CD4-positive, alpha-beta T cell treated with Interleukin-2 at 100 ng/mL for 4 hours (primary cell): ENCODE data around the gene HSPB8.
"Not testable (repeated sequence)": the region's sequence is repeated elsewhere in the genome, so short reads cannot be mapped to it uniquely, and the experiment has no call there.

Experiments used
- DNase-seq: peaks from one replicate; pipeline ENCODE4 v3.0.0-alpha.2; 2020; ENCODE audit warnings: low spot score

The HSPB8 gene

DNA sequence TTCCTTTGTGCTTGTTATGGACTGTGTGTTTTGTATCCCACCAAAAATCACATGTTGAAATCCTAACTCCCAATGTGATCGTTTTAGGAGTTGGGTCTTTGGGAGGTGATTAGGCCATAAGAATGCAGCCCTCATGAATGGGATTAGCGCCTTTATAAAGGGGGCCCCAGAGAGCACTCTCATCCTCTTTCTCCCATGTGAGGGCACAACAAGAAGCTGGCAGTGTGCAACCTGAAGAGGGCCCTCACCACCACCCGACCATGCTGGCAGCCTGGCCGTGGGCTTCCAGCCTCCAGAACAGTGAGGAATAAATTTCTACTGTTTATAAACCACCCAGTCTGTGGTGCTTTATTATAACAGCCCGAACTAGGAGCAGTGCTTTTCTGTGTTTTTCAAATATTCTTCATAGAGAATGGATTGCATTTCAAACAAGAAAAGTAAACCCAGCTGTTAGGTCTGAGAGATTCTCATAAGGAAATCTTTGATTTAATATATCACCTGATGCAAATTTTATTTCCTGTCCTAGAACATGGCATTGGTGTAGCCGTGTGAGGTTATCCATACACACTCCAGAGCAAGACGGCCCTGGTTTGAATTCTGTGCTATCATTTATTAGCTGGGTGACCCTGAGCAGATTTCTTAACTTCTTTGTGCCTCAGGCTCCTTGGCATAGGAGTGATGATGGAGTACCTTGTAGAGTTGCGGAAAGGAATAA is 27.8 kb downstream of the HSPB8 start:
- DNase-seq, result no peak

DNA sequence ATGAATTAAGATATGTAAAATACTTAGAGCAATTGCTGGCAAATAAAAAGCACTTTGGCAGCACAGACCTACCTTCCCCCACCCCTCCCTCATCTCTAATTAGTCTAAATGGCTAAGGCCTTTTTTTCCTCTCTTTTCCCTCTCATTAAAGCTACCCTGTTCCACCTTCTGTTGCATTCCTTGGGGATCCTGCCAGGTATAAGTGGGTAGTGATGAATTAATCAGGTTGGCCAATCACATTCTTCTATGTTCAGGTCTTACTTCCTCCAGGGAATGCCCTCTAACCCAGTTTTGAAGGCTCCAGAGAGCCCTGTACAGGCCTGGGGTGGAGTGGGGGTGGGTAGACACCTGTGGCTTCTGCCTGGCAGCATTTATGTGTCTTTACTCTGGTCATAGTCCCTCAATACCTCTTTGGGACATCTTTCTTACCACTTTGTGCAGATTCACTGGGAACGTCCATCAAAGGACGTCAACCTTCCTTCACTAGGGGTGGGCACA is 28.4 kb downstream of the HSPB8 start:
- DNase-seq, result no peak

DNA sequence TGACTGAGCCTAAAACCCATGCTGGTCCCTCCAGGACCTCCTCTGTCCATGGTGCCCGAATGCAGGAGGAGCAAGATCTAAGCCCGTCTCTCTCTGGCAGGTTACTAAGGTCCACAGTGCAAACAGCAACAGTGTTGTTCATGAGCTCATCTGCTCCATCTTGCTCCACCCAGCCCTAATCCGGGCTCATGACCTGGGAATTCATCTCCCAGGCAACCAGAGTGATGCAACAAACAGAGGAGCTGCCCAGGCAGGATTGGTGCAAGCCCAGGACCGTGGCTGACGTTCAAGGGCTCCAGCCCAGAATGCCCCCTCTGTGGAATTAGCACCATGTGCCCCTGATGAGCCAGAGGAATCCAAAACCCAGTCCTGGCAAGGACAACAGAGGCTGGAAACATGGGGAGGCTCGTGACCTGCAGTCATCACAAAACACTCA is 29.9 kb downstream of the HSPB8 start:
- DNase-seq, result no peak

DNA sequence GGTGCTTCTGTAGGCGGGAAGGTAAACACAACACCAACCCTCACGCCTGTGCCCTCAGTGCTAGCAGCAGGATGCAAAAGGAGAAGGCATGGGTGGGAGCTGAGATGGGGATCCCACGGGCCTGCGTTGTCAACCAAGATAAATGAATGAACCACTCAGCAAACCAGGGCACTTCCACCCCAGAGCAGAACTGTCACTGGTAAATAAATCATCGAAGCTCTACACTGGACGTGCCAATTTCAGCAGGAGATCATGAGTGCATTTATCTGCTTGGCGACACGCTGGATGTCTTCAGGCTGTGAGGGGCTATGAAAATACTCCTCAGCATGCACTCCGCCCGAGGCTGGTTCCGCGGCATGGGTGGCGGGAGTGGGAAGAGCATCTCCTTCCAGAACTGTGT is 33.2 kb downstream of the HSPB8 start:
- no peak for DNase-seq

DNA sequence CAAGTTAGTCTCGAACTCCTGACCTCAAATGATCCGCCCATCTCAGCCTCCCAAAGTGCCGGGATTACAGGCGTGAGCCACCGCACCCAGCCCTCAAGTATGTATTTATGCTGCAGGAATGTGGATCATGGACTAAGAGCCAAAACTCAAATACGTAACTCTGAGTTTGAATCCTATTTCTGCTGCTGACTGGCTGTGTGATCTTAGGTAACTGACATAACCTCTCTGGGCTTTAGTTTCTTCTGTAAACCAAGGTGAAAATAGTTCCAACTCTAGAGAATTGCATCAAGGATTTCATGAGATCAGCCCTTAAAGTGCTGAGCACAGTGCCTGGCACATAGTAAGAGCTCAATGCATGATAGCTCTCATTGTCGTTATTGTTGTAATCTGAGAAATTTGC is 37.4 kb downstream of the HSPB8 start:
- no peak for DNase-seq

DNA sequence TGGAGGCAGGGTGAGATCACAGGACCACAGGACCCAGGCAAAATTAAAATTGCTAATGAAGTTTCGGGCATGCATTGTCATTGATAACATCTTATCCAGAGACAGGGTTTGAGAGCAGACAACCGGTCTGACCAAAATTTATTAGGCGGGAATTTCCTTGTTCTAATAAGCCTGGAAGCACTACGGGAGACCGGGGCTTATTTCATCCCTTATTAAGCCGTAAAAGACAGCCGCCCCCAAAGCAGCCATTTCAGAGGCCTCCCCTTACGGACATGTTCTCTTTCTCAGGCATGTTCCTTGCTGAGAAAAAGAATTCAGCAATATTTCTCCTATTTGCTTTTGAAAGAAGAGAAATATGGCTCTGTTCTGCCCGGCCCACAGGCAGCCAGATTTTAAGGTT is 40.1 kb downstream of the HSPB8 start:
- DNase-seq, result not testable (repeated sequence)

DNA sequence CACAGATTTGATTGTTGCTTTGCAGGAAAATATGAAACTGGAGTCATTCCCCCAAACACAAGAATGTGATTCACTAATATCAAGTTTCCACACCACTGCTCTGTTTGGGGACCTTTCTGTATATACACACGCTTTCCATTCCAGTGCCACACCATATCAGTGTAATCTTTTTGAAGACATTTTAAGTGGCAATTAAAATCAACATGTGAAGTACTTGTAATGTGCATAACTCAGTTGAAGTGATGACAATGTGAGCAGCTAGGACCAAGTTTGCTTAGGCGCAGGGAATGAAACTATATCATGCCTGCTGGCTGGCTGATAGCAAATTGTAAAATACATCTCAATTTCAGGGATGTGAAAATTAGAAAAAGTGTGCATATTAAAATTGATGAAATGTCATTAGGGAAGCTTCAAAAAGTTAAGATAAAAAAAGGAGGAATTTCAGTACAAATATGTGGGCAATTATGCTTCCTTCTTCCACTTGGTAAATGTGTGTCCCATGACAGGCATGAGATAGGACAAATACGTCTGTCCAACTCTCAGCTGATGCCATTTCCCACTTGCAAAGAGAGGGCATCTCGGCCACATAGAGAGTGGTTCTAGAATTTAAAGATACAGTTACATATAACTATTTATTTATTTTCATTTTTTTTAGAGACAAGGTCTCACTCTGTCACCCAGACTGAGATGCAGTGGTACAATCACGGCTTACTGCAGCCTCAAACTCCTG is 43.7 kb downstream of the HSPB8 start:
- DNase-seq, result no peak

DNA sequence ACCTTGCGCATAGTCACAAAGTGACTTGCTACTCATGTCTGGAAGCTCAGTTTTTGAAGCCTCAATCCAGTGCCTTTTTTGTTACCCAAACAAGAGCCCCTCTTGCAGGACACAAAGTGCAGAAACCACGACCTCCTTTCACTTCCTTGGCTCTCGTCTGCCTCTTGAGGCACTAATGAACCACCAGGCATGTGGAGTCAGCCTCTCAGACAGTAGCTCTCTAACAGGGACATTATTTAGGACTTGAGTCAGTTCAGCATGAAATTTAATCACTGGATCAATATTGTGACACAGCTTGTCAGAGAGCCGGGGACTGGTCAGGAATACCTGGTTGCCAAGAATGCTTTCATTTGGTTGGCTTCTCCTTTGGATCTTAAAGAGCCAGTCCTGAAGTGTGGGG is 46.7 kb downstream of the HSPB8 start:
- no peak for DNase-seq

DNA sequence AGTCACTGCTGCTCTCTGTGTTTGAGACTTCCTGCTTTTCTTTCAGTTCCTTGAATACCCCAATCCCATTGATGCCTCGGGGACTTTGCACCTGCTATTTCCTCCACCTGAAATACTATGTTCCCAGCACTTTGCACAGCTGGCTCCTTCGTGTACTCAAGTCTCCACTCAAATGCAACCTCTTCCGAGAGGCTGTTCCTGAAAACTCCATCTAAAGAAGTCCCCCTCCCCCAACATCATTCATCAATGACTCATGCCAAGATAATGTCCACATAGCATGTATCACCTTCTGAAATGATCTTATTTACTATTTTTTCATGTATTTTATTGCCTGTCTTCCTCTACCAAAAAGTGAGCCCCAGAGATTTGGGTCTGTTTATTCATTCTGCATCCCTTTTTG is 48.6 kb downstream of the HSPB8 start:
- DNase-seq, result no peak

DNA sequence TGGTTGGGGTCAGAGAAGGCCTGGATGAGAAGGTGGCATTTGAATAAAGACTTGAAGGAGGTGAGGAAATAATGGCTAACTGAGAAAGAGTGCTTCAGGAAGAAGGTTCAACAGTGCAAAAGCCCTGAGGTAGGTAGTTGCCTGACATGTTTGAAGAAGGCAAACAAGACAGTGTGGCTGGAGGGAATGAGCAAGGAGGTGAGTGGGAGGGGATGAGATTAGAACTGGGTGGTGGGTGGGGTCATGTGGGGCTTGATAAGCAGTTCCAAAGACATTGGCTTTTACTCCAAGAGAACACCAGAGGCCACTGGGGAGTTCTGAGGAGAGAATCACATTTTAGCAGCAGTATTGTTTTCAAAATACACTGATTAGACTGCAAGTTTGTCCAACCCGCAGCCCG is 50.5 kb downstream of the HSPB8 start:
- no peak for DNase-seq

DNA sequence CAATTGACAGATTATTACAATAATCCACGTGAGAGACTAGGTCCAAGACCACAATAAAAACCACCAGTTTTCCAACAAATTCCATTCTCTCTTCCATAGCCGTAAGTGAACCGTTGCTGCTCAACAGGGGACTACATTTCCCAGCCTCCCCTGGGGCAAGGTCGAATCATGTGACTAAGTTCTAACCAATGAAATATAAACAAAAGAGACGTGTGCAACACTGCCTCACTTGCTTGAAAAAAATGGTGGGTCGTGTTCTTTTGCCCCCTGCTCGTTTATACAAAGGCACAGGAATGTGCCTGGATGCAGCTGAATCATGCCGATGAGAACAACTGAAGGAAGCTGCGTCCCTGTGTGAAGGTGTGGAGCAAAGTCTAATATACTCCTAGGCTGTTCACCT is 51.1 kb downstream of the HSPB8 start:
- no peak for DNase-seq

DNA sequence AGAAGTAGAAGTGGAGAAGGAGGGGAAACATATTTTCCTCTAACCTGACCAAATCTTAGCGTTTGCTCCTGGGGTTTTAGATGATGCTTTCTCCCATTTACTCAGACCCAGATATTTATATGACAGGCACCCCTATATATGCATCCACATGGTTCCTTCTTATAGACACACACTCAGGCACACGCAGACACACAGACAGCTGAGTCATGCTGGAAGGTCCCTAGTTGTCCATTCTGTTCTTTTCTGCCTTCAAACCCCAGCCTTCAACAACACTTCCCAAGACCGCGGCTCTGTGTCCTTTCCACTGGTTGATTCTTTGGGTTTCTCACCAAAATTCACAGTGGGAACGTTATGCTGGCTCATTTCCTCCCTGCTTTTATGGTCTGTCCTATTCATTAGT is 52.1 kb downstream of the HSPB8 start:
- DNase-seq, result no peak

DNA sequence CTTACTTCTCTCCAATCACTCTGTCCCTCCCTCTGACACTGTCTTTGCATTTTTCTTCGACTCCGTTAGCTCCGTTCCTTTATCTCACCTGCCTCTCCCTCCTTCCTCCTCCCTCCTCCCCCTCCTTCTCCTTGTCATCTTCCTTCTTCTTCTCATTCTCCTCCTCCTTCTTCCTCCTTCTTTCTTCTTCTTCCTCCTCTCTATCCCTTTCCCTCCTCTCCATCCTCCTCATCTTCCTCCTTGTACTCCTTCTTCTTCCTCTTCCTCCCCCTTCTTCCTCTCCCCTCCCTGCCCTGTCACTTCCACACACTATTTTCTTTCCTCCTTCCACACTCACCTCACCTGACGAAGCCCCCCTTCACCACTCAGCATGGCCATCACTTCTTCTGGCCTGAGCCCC is 53.0 kb downstream of the HSPB8 start:
- DNase-seq, result no peak

DNA sequence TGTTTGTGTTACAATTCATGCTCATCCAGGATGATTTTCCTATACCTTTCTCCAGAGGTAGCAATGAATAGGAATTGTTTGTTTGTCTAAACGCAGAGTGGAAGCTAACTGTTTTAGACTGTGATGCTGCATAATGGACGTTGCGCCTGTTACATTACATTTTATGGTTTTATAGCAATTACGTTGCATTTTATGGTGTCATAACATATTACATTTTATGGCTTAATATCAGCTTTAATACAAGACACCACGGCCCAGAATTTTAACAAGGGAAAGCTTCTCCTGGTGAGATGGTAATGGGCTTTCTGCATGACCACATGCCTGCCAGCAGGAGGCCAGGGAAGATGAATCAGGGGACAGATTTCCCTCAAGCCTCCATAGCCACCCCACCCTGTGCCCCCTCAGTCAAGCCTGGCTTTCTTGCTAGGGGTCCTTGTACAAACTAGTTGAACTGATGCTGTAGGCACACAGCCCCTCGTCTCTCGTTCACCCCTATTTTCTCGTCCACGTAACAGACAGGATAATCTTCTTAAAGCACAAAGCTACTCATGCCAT is 56.5 kb downstream of the HSPB8 start:
- DNase-seq, result no peak

DNA sequence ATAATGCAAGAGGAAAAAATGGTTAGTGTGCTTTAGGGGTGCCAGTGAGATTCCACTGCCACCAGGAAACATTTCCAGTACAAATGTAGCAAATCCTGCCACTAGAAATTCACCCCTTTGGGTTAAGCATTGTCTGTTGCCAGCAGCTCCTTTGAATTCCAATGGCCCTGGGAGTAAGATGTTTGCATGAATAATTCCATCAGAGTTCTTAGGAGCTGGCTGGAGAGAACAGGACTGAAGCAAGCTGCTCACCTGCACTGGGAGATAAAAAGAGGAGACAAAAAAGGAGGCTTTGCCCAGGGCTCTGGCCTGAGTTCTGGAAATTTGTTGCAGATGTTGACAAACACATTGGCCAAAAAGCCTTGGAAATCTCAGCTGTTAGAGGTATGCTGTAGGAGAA is 57.6 kb downstream of the HSPB8 start:
- DNase-seq, result no peak

DNA sequence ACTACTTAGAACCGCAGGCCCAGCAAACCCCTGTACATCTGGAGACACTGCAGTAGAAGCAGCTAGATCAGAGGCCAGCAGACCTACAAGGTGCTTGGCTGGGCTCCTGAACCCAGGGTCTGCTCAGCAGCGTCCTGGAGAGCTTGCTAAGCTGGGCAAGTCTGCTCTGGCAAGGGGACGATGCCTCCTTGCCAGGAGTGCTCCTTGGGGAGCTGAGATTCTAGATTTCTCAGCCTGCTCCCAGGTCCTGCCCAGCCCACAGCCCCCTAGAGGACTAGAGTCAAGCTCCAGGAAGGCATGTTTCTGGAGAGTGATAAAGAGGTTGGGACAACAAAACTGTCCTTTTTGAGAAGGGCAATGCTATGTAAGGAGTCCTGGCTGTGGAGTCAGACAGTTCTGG is 60.3 kb downstream of the HSPB8 start:
- no peak for DNase-seq

DNA sequence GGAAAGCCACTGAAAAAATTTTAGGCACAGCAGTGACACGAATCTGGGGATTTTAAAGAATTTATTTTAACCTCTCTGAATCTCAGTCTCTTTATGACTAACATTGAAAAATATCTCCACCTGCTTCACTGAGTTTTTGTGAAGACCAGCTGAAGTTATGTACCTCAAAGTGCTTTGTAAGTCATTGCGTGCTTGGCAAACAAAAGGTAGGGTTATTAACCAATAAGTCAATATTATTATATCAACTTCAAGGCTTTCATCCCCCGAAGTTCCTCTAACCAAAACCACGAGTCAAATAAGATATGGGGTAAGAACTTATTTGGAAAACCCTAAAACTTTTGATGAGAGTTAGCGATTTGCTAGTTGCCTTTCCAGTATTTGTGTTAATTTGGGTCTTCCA is 62.3 kb downstream of the HSPB8 start:
- DNase-seq, result no peak

DNA sequence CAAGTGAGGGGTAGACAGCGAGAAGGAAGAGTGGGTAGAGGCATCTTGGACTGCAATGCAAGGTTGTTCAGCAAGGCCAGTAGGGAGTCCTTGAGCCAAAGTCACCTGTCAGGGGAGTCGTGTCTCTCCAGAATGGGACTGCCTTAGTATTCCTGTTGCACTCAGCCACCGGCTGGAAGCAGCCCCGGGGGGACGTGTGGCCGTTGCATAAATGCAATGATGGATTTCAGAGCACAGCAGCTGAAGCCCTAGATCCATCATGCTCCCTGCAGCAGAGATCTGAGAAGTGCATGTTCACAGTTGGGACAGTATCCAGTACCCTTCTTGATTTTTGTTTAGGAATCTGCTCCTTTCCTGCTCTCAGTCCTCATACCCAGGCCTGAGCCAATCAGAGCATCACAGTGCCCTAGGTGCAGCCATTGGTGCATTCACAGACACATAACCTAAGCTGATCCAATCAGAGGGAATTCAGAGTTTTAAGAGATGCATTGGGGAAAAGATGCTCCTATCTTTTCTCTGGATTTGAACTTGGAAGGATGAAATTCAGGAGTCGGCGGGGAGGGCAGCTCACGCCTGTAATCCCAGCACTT is 62.9 kb downstream of the HSPB8 start:
- DNase-seq, result no peak
